ENCODE data around the gene NDUFA6. TPM values are rescaled to one million over a fixed set of nuclear protein-coding genes. Genes with fewer than 3 reads are reported as not detected.
"Not testable (repeated sequence)": the region's sequence is repeated elsewhere in the genome, so short reads cannot be mapped to it uniquely, and the experiment has no call there.

The NDUFA6 gene
- total RNA-seq, 6 experiments from 2014 or later, result 69.6 to 90.2 (median 81.9) TPM

DNA sequence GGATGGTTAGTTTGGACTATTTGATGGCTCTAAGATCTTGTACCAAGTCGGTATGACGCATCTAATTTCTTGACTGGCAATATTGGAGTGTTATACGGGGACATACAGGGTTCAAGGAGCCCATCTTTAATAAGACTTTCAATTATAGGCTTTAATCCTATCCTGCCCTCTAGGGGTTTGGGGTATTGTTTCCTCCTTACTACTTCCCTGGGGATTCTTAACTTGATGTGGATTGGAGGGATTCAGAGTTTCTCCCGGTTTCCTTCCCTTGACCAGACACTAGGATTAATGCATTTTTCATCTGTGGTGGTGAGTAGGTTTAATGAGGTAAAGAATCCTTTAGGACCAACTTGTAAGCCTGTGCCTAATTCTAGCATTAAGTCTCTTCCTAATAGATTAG is 21.2 kb upstream of the NDUFA6 start:
- H3K9me3 Mint-ChIP-seq, result peaks cover 17% of the 10 kb centered on the region
- DNase-seq, result no peak
- H3K36me3 Mint-ChIP-seq (ENCODE audit: low read depth), result no peaks in the 10 kb centered on the region

DNA sequence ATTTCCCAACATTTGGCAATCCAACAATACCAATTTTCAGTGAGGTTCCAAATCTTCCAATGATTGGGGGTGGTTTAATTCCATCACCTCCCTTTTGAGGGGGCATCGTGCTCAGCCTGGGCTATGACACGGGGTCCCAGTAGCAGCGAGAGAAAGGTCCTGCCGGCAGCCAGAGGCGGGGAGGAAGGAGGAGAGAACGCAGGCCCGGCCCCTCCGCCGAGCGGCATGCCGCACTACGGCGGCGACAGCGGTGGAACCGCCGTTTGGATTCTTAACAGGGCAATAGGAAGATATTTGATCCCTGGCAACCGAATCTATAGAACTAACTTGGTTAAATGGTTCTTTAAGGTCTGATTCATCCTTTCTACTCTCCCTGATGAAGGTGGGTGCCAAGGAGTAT is 18.3 kb upstream of the NDUFA6 start:
- H3K27me3 Mint-ChIP-seq (ENCODE audit: insufficient read depth), result peaks cover 4% of the 10 kb centered on the region; the same call in 1 of the 2 replicates
- no peak overlapping the region for H3K27ac Mint-ChIP-seq
- peaks cover 13% of the 10 kb centered on the region; the same call in 1 of the 2 replicates for H3K36me3 Mint-ChIP-seq (ENCODE audit: low read depth)
- no peak overlapping the region for H3K4me3 Mint-ChIP-seq
- H3K4me1 Mint-ChIP-seq (ENCODE audit: low read depth), result no peaks in the 10 kb centered on the region
- TF ChIP-seq, protein P1, sequence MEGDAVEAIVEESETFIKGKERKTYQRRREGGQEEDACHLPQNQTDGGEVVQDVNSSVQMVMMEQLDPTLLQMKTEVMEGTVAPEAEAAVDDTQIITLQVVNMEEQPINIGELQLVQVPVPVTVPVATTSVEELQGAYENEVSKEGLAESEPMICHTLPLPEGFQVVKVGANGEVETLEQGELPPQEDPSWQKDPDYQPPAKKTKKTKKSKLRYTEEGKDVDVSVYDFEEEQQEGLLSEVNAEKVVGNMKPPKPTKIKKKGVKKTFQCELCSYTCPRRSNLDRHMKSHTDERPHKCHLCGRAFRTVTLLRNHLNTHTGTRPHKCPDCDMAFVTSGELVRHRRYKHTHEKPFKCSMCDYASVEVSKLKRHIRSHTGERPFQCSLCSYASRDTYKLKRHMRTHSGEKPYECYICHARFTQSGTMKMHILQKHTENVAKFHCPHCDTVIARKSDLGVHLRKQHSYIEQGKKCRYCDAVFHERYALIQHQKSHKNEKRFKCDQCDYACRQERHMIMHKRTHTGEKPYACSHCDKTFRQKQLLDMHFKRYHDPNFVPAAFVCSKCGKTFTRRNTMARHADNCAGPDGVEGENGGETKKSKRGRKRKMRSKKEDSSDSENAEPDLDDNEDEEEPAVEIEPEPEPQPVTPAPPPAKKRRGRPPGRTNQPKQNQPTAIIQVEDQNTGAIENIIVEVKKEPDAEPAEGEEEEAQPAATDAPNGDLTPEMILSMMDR (IDR thresholded peaks at IDR 0.05), result no peak
- peaks cover 12% of the 10 kb centered on the region for H3K9me3 Mint-ChIP-seq
- no peak for DNase-seq

More for the DNA sequence above, 21.2 kb upstream of the NDUFA6 start:
- Mint-ChIP-seq H3K4me3 (no peak overlapping the region), H3K27me3 (ENCODE audit: insufficient read depth) (peaks cover 4% of the 10 kb centered on the region), H3K27ac (no peak overlapping the region), H3K4me1 (ENCODE audit: low read depth) (no peaks in the 10 kb centered on the region)
- TF ChIP-seq, protein P1 (IDR thresholded peaks at IDR 0.05), result peak; percentile 24; the same call in 1 of the 2 replicates

DNA sequence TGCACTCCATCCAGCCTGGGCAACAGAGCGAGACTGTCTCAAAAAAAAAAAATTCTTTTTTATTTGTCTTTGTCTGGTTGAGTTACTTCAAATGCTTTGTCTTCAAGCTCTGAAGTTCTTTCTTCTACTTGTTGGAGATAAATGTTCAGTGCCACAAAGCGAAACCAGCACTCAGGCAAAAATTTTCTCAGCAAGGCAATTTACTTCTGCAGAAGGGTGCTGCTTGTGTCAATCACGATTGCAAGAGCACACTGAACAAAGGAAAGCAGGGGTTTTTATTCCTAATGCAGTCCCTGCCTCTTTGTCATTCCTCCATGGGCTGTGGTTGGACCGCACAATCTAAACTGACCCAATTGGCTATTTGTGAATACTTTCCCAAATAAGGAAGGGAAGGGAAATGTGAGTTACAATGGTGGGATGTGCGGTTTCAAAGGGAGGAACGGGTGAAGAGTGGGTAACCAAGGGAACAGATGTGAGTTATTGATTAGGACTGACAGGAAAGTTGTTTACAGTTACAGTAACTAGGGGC is 13.8 kb upstream of the NDUFA6 start:
- not testable (repeated sequence) for H3K27ac Mint-ChIP-seq; H3K4me3 Mint-ChIP-seq; H3K27me3 Mint-ChIP-seq (ENCODE audit: insufficient read depth); DNase-seq; H3K4me1 Mint-ChIP-seq (ENCODE audit: low read depth)
- Mint-ChIP-seq H3K9me3 (peaks cover 46% of the 10 kb centered on the region), H3K36me3 (ENCODE audit: low read depth) (peaks cover 30% of the 10 kb centered on the region; the same call in 1 of the 2 replicates)

DNA sequence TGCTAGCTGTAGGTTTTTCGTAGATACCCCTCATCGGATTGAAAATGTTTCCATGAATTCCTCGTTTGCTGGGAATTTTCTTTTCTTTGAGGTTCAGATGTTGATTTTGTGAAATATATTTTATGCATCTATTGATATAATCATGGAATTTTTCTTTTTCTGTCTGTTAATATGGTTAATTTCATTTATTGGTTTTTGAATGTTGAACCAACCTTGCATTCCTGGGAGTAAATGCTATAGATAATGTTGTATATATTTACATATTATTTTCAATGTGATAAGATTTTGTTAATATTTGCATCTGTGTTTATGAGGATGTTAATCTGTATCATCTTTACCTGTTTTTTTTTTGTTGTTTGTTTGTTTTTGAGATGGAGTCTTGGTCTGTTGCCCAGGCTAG is 10.6 kb upstream of the NDUFA6 start:
- H3K4me3 Mint-ChIP-seq, result no peak overlapping the region
- no peak for DNase-seq
- H3K36me3 Mint-ChIP-seq (ENCODE audit: low read depth), result peaks cover 32% of the 10 kb centered on the region; the same call in 1 of the 2 replicates
- no peaks in the 10 kb centered on the region for H3K4me1 Mint-ChIP-seq (ENCODE audit: low read depth)
- H3K27me3 Mint-ChIP-seq (ENCODE audit: insufficient read depth), result peaks cover 1% of the 10 kb centered on the region
- no peak overlapping the region for H3K27ac Mint-ChIP-seq
- TF ChIP-seq, protein P1 (IDR thresholded peaks at IDR 0.05), result no peak
- peaks cover 46% of the 10 kb centered on the region for H3K9me3 Mint-ChIP-seq

DNA sequence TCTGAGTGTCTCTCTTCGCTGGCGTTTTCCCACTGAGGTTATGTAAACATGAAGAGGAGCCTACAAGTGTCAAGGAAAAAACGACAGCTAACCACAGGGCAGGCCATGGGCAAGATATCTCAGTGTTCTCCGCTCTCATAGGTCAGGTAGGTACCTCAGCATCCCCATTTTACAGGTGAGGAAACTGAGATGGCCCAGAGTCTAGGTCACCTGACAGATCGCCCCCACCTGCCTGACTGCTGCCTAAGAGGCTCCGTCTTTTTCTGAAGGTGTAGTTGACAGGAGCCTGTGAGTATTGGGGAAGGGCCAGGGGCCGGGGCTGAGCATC is 847 bp upstream of the NDUFA6 start:
- Mint-ChIP-seq H3K36me3 (ENCODE audit: low read depth) (peaks cover 21% of the 10 kb centered on the region), H3K27ac (peak overlapping the region; percentile 98), H3K4me3 (peak overlapping the region; percentile 98), H3K9me3 (peaks cover 8% of the 10 kb centered on the region), H3K27me3 (ENCODE audit: insufficient read depth) (peaks cover 3% of the 10 kb centered on the region; the same call in 1 of the 2 replicates), H3K4me1 (ENCODE audit: low read depth) (peaks cover 21% of the 10 kb centered on the region)
- TF ChIP-seq, protein P1 (IDR thresholded peaks at IDR 0.05), result no peak
- DNase-seq, result no peak

DNA sequence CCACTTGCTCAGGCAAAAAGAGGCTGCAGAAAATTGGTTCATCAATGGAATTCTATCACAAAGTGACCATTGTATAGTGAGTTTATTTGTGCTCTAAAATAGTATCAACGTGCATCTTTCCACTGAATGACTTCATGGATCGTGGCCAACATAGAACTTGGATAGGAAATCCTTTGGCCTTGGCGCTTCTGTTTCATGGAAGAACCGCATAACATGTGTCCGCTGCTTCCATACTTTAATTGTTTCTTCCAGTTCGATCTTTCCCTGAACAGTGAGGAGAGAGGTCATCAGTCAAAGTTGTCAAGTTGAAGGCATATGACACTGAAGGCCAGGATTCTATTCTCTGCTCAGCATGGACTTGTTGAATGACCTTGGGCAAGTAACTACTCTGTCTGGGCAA is 4.5 kb downstream of the NDUFA6 start:
- TF ChIP-seq, protein P1 (IDR thresholded peaks at IDR 0.05), result no peak

More for the DNA sequence above, 4.5 kb downstream of the NDUFA6 start:
- Mint-ChIP-seq H3K9me3 (peaks cover 8% of the 10 kb centered on the region), H3K27ac (no peak overlapping the region), H3K36me3 (ENCODE audit: low read depth) (peaks cover 45% of the 10 kb centered on the region), H3K27me3 (ENCODE audit: insufficient read depth) (peaks cover 4% of the 10 kb centered on the region; the same call in 1 of the 2 replicates), H3K4me3 (no peak overlapping the region), H3K4me1 (ENCODE audit: low read depth) (peaks cover 28% of the 10 kb centered on the region)
- no peak for DNase-seq
